ENCODE results near the gene DPP10.
"Not testable (repeated sequence)": the region's sequence is repeated elsewhere in the genome, so short reads cannot be mapped to it uniquely, and the experiment has no call there.

The DPP10 gene

DNA sequence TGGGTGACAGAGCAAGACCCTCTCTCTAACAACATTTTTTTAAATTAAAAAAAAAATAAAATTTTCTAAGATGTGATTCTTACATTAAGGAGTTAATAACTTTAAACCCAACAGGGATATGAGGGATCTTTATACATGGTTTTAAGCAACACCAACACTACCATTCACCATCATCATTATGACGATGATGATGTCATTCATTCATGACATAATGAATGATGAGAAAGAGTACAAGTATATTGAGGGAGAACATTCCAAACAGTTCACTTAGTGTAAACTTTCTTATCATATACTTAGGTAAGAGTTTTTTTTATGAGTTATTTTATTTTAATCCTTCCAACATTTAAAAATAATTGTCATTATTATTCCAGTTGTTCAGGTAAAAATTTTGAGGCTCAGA lies 863.3 kb downstream of the DPP10 start:
- no peak for DNase-seq

DNA sequence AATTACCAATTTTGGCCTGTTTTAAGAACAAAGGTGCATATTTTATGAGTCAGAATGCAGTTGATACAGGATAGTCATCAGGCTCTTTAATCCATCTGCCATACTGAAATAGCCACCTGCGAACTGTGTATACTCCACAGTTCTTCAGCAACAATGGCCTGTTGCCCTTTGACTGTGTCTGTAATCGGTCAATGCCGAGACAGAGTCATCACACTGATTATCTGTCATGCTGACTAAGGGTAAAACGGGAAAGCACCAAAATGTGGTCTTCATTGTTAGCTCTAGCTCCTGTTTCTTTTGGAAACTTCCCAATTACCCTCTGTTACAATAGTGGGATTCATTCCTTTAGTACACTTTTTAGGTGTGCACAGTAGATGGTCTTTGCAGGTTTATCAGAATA lies 871.7 kb downstream of the DPP10 start:
- DNase-seq, result no peak

DNA sequence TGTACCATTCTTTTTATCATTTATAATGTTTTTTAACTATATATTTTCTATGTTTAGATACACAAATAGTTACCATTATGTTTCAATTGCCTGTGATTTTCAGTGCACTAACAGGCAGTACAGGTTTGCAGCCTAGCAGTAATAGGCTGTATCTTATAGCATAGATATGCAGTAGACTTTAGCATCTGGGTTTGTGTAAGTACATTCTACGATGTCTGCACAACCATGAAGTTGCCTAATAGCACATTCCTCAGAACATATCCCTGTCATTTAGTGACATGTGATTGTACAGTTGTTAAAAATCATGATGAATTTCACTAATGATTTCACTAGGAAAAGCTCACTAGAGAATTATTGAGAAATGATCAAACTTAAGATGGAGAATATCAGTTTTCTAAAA lies 884.6 kb downstream of the DPP10 start:
- DNase-seq, result no peak

DNA sequence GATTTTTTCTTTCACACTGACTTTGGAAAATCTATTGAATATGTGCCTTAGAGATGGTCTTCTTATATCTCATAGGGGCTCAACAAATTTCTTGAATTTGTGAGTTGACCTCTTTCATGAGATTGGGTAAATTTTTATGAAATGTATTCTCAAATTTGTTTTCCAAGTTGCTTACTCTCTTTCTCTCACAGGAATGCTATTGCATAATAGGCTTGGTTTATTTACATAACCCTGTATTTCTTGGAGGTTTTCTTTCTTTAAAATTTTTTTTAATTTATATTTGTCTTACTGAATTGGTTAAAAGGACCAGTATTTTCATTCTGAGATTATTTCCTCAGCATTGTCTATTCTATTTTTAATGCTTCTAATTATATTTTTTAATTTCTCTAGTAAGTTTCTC lies 917.1 kb downstream of the DPP10 start:
- no peak for DNase-seq

DNA sequence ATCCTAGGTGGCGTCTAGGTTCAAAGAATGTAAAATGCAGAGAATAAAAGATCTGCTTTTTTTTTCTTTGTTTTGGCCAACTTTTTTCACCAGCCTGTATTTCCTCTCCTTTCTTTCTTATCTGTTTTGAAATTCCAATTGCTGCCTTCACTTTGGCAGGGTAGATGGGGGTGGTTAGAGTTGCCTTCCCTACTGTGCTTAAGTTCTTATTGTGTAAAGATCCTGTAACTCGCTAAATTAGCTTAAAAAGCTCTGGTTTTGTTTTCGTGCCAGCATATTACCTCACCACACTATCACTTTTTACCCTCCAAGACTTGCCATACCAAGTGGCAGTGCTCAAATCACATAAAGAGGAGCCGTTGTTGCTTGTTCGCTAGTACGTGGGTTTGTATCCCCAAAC lies 921.7 kb downstream of the DPP10 start:
- no peak for DNase-seq

DNA sequence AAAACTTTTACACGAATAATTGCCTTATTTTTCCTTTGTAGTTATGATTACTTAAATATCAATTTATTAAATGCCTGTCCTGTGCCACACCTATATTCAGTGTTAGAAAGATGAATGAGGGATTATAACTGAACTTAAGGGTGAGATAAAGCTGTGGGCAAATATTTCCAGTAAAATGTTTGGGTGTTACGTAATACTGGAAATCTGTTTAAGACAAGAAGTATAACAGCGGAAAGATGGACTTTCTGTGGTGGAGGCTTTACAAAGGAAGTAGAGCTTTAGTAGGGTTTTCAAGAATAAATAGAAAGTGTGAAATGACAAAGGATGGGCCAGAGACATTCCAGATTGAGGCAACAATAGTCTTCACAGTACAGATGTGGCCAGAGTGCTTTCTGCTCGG lies 927.0 kb downstream of the DPP10 start:
- DNase-seq, result no peak

DNA sequence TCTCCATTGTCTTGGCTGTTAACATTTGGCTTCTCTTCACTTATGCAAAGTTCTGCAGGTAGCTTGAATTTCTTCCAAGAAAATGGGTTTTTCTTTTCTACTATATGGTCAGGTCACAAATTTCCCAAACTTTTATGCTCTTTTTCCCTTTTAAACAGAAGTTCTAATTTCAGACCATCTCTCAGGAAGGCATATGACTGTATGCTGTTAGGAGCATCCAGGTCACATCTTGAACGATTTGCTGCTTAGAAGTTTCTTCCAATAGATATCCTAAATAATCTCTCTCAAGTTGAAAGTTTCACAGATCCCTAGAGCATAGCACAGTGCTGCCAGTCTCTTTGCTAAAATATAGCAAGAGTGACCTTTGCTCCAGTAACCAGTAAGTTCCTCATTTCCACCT lies 932.5 kb downstream of the DPP10 start:
- no peak for DNase-seq

DNA sequence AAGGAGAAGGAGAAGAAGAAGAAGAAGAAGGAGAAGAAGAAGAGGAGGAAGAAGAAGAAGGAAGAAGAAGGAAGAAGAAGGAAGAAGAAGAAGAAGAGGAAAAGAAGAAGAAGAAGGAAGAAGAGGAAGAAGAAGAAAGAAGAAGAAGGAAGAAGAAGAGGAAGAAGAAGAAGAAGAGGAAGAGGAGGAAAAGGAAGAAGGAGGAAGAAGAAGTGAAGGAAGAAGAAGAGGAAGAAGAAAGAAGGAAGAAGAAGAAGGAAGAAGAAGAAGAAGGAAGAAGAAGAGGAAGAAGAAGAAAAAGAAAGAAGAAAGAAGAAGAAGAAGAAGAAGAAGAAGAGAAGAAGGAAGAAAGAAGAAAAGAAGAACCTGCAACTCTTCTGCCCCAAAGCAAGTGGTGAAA lies 942.0 kb downstream of the DPP10 start:
- no peak for DNase-seq

DNA sequence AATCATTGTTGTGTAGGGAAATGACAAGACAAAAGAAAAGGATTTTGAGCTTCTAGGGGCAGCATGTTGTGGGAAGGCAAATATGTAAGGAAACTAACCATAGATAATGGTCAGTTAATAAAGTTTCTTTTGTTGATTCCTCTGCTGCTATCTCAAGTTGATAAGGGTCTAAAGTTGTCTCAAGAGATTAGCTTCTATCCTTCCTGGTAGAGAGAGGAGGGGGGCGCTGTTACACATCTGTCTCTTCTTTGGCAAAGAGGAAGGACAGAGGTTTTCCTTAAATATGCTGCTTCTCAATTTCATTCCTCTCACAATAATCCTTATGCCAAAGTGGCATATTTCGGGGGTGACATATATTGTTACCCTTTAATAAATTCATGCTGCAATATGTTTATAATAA lies 944.0 kb downstream of the DPP10 start:
- DNase-seq, result no peak

DNA sequence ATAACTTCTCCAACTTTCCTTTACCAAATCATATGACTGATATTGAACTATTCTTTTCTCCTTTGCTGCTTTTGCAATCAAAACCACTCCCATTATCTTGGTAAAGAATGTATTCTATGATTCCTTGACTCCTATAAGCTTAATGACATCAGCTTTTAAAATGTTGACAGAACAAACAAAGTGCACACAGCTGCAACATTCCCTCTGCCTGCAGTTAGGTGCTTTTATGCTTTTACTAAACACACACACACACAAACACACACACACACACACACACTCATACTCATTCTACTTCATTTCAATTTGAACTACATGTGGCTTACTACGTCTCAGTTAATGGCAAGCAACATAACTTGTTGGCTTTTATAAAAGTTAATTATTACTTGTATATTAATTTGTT lies 946.6 kb downstream of the DPP10 start:
- DNase-seq, result peak; percentile 74

DNA sequence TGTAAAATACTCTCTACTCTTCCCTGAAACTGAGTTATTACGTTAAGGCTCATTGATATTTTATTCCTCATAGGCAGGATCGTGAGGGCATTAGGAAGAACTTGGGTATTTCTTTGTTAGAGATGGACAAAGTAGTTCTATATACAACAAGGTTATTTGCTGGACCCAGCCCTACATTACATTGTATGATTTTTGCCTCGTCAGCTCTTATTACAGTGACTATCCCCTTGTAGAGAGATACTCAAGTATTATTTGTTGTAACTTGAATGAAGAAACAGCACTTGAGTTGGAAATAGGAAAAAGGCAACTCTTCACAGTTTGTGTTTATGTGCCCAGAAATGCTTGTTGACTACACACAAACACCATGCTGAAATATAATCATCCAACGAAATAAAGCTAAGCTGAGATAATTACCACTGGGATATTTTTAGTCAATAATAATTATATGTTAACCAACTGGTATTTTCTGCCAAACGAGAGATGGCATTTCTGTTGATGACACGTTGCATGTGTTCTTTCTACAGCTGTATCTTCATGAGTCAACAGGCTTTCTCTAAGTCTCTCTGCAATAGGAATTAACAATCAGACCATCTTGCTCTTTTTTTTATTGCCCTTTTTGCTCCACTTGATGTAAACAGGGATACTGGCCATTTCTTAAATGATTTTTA lies 947.6 kb downstream of the DPP10 start:
- DNase-seq, result no peak

DNA sequence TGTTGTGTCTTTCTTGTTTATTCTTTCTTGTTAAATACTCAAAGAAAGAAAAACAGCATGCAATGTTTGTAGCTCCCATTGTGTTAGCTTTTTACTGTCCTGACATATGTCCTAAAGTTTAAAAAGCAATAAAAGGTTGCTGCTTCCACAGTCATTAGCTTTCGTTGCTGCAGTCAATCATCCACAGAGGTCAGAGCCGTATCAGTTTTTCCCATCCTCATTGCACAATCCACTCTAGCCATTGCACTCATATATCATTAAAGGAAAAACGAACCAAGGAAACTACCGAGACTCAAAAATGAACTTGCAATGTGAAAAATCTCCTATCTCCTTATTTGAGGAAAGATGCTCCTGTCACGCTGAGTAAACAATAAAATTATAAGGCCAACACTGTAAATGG lies 954.1 kb downstream of the DPP10 start:
- DNase-seq, result no peak

DNA sequence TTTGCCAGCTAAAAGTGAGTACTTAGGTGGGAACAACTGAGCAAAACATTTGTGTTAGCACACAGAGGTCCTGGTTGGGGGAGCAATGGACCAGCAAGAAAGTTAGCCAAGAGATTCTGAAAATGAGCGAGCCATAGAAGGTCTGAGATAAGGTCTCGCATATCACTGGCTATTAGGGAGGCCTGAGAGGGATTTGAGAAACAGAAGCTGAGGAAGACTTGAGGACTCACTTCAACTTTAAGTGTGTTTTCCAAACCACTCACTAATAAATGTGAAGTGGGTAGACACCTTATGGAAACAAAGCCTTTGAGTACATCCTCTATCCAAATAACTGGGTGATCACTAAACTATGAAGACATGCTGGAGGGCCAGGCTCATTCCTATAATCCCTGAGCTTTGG lies 958.5 kb downstream of the DPP10 start:
- DNase-seq, result no peak

DNA sequence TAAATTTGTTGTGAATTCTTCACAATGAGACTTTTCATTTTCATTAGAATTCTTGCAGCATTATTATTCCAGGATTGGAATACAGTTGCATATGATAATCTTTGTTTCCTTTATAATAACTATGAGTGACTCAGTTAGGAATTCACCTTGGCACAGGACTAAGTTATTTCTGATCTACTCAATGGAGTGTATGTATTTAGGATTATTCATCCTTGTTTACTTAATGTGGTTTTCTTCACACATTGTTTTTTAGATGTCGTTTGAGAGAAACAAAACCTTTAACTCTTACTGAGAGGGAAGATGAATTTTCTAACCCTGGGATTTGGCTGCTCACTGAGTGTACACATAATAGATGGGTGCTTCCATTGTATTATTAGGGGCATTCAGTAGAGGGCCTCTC lies 970.1 kb downstream of the DPP10 start:
- no peak for DNase-seq

DNA sequence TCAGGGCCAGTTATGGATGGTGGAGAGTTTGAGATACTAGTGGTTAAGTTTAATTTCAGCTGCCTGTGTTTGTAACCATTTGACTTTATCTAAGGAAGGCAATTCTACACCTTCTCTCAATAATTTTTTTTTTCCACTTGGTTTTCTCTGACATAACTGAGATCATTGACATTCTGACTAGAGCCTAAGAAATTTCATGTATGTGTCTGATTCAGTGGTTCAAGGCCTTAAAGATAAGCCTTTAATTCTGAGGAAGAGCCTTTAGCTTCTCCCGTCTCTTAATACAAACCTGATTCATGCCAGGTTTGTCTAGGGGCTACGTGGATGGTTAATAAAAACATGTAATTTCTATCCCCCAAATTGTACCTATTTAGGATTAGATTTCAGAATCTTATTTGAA lies 971.4 kb downstream of the DPP10 start:
- no peak for DNase-seq

DNA sequence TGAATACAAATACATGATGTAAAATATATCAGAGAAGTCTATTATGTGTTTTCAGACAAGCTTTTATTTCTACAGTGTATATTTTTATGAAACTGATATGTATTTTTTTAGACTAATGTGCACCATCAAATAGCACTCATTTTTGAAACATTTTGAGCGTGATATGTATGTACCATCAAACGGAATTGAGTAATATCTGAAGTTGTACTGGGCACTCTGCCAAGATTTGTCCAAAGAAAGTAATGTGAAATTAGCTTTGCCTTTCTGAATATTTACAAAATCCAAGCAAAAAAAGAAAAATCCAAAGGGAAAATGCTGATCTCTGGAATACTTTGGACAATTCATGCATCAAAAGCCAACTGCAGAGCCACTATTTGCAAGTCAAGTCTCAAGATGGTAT lies 972.0 kb downstream of the DPP10 start:
- no peak for DNase-seq

DNA sequence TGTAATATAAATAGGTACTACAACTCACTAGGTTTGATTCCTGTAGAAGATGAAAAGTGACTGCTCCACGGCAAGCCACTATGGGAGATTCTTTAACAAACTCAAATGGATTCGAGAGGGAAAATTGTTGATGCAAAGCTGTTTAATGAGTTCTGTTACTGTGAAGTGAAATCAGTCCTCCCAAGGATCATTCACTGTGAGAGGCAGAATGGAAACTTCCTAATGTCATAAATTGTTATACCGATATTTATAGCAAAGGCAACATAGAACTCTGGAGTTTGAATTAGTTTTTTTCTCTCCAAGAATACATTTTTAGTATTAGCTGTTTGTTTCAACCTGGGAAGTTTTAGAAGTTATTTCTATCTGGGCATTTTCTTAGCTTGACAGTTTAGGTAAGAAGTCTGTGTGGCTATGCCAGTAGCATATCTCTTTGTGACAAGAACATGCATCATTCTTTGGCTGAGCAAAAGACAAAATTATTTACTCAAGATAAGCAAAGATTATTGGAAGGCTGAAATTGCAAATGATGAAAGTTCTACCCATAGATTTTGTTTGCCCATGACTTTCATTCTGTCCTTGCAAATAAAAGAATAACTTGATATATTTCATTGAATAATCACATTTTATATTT lies 979.7 kb downstream of the DPP10 start:
- DNase-seq, result no peak

DNA sequence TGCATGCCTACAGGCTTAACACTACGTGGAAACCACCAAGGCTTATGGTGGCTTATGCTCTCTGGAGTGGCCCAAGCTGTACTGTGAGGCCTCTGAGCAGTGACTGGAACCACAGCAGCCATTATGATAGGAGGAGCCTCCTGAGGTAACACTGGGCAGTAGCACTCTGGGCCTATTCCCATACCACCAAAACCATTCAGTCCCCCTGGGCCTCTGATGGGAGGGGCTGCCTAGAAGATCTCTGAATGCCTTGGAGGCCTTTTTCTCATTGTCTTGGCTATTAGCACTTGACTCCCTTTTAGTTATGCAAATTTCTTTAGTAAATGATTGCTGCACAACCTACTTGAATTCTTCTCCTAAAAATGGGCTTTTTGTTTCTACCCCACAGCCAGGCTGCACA lies 985.0 kb downstream of the DPP10 start:
- DNase-seq, result no peak

DNA sequence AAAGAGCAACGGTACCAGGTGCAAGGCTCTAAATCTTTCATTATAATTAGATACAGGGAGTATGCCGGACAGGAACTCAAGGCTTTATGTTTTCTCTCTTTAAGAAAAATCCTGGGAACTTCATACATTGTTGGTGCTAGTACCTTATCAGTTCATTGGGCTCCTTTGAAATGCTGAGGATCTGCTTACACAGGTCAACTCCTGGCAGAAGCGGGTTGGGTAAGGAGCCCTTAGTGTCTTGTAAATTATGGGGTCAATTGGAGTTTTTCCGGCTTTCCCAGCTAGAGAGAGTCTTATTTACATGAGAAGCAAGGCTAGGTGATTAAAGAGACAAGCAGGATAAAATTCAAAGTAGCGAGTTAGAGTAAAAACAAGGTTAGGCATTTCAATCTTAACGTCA lies 998.3 kb downstream of the DPP10 start:
- DNase-seq, result not testable (repeated sequence)

DNA sequence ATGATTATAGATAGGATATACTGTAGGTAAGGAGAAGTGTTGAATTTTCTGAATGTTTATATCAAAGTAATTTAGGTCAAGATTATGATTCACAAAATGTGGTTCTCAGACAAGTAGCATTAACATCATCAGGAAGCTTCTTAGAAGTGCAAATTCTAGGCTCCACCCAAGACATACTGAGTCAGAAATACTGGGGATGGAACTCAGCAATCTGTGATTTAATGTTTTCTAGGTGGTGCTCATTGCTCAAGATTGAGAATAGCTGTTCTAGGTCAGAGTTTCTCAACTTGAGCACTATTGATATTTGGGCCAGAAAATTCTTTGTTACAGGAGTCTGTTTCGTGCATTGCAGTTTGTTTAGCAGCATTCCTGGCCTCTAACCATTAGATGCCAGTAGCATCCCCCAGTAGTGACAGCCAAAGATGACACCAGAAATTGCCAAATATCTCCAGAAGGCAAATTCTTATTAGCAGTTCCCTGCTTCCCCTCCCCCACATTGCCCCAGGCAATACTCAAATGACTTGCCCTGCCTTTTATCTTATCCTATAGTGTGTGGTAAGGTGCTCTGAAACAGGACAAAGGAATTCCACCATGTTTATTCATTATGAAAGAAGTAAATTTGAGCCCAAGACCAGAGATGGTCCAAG lies 1001.2 kb downstream of the DPP10 start:
- DNase-seq, result no peak

DNA sequence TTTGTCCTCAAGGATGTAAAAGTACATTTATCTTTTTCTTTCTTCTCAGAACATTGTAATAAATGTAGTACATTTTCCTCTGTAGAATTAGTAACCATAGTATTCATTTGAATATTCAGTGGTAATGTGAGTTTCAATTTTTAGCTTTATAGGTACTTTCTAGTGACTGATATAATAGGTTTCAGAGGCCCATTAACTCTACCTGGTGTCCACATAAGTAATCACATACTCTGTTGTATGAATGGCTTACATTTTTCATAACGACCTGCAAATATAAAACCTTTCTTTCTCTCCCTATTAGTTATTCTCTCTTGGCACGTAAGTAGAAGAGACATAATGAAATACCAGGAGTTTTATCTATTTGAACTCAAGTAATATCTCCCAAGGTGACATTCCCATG lies 1017.6 kb downstream of the DPP10 start:
- DNase-seq, result no peak

DNA sequence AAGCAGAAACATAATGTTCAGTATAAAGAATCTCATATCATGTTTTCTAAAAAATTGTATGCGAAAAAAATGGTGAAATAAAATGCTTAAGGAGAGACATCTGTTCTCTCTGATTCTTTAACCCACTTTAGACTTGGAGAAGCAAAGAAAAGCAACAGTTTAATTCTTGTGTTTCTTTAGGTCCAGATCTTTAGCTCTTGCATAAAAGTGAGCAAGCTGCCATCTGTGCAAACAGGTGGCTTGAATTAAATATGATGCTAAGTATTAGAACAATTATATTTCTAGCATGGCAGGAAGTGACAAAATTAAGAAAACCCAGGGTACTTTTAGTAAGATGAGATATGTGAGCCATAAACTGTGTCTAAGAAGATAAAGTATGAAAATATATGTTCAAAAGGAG lies 1038.3 kb downstream of the DPP10 start:
- no peak for DNase-seq

DNA sequence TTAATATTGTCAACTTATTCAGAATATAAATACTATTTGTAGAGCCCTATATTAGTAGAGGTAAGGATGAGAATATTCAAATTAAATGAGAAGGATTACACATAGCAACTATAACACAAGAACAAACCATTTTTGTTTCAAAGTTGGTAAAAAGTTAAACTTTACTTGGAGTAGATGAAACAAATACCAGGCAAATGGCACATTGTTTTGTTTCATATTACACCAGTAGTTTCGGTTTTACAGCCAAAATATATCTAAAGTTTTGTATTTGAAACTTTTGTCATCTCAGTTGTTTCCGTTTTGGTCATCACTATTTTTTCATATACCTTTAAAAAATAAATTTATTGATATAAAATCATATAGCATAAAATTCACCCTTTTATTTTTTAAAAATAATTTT lies 1039.4 kb downstream of the DPP10 start:
- DNase-seq, result no peak

DNA sequence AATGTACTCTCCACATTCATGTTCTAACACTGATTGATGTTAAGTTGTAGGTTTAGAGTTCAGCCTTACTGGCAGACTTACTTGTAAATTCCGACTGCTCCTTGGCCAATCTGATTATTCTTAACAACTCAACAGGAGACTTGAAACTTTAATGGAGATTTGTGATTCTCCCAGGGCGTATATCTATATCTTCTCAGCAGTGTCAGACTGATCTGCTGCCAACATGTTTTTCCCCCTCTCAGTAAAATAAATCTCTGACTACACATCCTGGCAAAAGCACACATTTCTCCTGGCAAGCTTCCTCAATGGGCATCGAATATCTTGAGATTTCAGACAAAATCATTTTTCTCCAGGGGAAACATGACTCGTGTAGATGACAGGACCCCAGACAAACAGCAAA lies 1041.2 kb downstream of the DPP10 start:
- no peak for DNase-seq

DNA sequence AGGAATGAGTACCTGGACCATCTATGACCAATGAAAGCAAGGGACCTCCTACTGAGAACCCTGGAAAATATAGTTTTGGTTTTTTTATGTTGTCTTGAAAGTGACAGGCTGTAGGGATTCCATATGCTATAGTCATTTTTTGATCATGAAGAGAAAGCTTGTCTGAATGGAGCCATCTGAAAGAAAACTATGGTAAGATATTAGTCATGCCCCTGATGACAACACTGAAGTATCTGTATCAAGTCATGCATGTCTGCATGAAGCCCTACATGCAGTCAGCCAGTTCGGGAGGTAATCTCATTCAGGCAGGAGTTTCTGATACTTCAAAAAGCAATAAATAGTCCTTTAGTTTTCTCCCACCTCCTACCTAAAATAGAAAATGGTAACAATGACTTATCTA lies 1042.0 kb downstream of the DPP10 start:
- no peak for DNase-seq

All from NCI-H774 (cell line).